ENCODE data around the gene FYN. TPM values are rescaled to one million over a fixed set of nuclear protein-coding genes. Genes with fewer than 3 reads are reported as not detected.

Gene FYN
- total and polyA plus RNA-seq, 9 of the 15 experiments (the other 6 are each of a cell fraction or from before 2014, with no cell fraction given), result 2.9 to 22.1 (median 11.4) TPM

DNA sequence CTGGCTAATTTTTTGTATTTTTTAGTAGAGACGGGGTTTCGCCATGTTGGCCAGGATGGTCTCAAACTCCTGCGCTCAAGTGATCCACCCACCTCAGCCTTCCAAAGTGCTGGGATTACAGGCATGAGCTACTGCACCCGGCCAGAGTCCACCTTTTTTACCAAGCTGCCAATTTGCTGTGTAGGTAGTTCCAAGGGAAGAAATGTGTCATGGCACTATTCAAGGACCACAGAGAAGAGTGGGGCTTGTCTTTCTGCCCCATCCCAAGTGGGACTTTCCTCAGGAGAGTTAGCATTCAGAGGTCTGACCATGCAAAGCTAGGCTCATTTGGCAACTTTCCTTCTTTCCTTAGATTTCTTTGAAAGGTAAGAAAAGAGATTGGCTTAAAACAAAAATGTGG lies 155.6 kb downstream of the FYN start:
- ATAC-seq (no peak), FAIRE-seq (no peak), DNase-seq (ENCODE audit: extremely low read depth in 1 of 4, low spot score in 3 of 4) (no peak)
- in situ Hi-C loops (cut with MboI), result loop anchor here (25.0 kb wide), 1 partner anchor 595 kb away; no protein-coding TSS in a partner anchor
- no peak overlapping the region for H3K9ac ChIP-seq (ENCODE audit: insufficient read depth in 1 of 2, low read depth in 2 of 2, low read length in 2 of 2)
- ChIA-PET POLR2A (interaction anchor here (0.6 to 1.2 kb wide), 3 partner anchors 10 to 62 kb away, joined by 3 read pairs; no protein-coding TSS in a partner anchor), CTCF (ENCODE audit: low intra/inter-chr PET ratio) (no interaction called here)
- H4K20me1 ChIP-seq (replicated peaks; ENCODE audit: control insufficient read depth, insufficient read depth, low read length), result no peaks in the 10 kb centered on the region
- H3K9me3 ChIP-seq (replicated peaks; ENCODE audit: control insufficient read depth, insufficient read depth, low read depth, low read length), result no peaks in the 10 kb centered on the region
- BruUV-seq (replicated peaks), result no TSS peak
- H3K4me2 ChIP-seq (ENCODE audit: insufficient read depth, low read length), result no peak overlapping the region
- H3K4me1 ChIP-seq (replicated peaks in 1 of 2; ENCODE audit: control insufficient read depth in 2 of 2, insufficient read depth in 2 of 2, low read length in 2 of 2), result no peaks in the 10 kb centered on the region
- intact Hi-C loops (cut with micrococcal nuclease), result no loop called here
- no peaks in the 10 kb centered on the region for H3K9me1 ChIP-seq (ENCODE audit: control insufficient read depth, insufficient read depth, low read length)
- no peak overlapping the region for H3K4me3 ChIP-seq
- H3K27me3 ChIP-seq (ENCODE audit: control insufficient read depth in 2 of 2, insufficient read depth in 2 of 2, low read length in 2 of 2), result peaks cover 0 to 19% of the 10 kb centered on the region in 2 experiments; a peak in 2 of 5 replicates
- no peaks in the 10 kb centered on the region for H3K79me2 ChIP-seq (ENCODE audit: control insufficient read depth, insufficient read depth, low read length)
- H3K36me3 ChIP-seq (ENCODE audit: control insufficient read depth, insufficient read depth, low read length), result no peaks in the 10 kb centered on the region
- no peak overlapping the region for H2AFZ ChIP-seq (ENCODE audit: low read depth, low read length)
- TF ChIP-seq CBFA2T3 (IDR thresholded peaks at IDR 0.05), result no peak
- no peak for TF ChIP-seq NFYB (IDR thresholded peaks at IDR 0.05; ENCODE audit: extremely low read depth, insufficient read length)
- TF ChIP-seq STAG1 (CRISPR knock-in tag; IDR thresholded peaks at IDR 0.05; ENCODE audit: borderline replicate concordance), result no peak
- TF ChIP-seq, protein P1, sequence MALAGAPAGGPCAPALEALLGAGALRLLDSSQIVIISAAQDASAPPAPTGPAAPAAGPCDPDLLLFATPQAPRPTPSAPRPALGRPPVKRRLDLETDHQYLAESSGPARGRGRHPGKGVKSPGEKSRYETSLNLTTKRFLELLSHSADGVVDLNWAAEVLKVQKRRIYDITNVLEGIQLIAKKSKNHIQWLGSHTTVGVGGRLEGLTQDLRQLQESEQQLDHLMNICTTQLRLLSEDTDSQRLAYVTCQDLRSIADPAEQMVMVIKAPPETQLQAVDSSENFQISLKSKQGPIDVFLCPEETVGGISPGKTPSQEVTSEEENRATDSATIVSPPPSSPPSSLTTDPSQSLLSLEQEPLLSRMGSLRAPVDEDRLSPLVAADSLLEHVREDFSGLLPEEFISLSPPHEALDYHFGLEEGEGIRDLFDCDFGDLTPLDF (CRISPR knock-in tag; IDR thresholded peaks at IDR 0.05), result no peak
- TF ChIP-seq FOXK2 (conservative IDR thresholded peaks at IDR 0.05 in 1 of 2, IDR thresholded peaks at IDR 0.05 in 1 of 2; ENCODE audit: low read depth in 2 of 2), result no peak
- no peak for TF ChIP-seq SAP30 (IDR thresholded peaks at IDR 0.05; ENCODE audit: borderline replicate concordance, insufficient read depth, low read depth, low read length, poor library complexity, severe bottlenecking)
- TF ChIP-seq NR2C2 (CRISPR knock-in tag; IDR thresholded peaks at IDR 0.05), result no peak
- TF ChIP-seq NR2C2 (tag; IDR thresholded peaks at IDR 0.05), result no peak
- no peak for TF ChIP-seq SAFB2 (IDR thresholded peaks at IDR 0.05; ENCODE audit: borderline replicate concordance, low read depth, low read length, severe bottlenecking)
- no peak for TF ChIP-seq CBFB (CRISPR knock-in tag; IDR thresholded peaks at IDR 0.05)
- no peak for TF ChIP-seq LEF1 (IDR thresholded peaks at IDR 0.05)
- H3K27ac ChIP-seq (ENCODE audit: extremely low read depth, low read depth, low read length), result no peak overlapping the region
- 15% methylated on average over 4 of the region's 4 CpGs for WGBS (ENCODE audit: insufficient coverage, low coverage, missing lambda C conversion rate)

Measured in K562 (cell line).